ENCODE measurements around the gene SERINC2. TPM values are rescaled to one million over a fixed set of nuclear protein-coding genes. Genes with fewer than 3 reads are reported as not detected.

Gene SERINC2
- total RNA-seq, 1 experiment from 2014 or later: 50.1 TPM

GRCh38 chr1:31400393-31400792 lies 12.6 kb upstream of the SERINC2 start:
- Histone ChIP-seq H3K36me3 (ENCODE audit: control insufficient read depth in 1 of 2, insufficient read depth in 2 of 2, low read length in 2 of 2) (no peaks in the 10 kb centered on the region), H3K4me1 (ENCODE audit: control insufficient read depth in 1 of 2, insufficient read depth in 2 of 2, low read length in 2 of 2) (peaks cover 2 to 30% of the 10 kb centered on the region in 2 experiments; a peak in 2 of 4 replicates), H2AFZ (ENCODE audit: low read depth, low read length, poor library complexity, severe bottlenecking) (no peak overlapping the region), H3K79me2 (ENCODE audit: insufficient read depth, low read length) (no peaks in the 10 kb centered on the region), H3K27ac (ENCODE audit: low read depth, low read length) (no peak overlapping the region), H3K9me3 (ENCODE audit: control insufficient read depth in 1 of 2, insufficient read depth in 1 of 2, low read depth in 1 of 2, low read length in 2 of 2) (no peaks in the 10 kb centered on the region), H3K9ac (ENCODE audit: low read length) (no peak overlapping the region), H3K4me3 (replicated peaks in 1 of 2; ENCODE audit: low read depth in 1 of 2, low read length in 2 of 2) (no peak overlapping the region), H3K4me2 (ENCODE audit: low read length) (no peak overlapping the region), H4K20me1 (ENCODE audit: insufficient read depth) (no peaks in the 10 kb centered on the region), H3K27me3 (ENCODE audit: insufficient read depth, low read length) (no peaks in the 10 kb centered on the region), H3K9me2 (ENCODE audit: insufficient read depth) (no peaks in the 10 kb centered on the region)
- CTCF ChIA-PET: interaction anchor here (1.4 kb wide), 1 partner anchor 149 kb away, joined by 3 read pairs; no protein-coding TSS in a partner anchor
- no TSS peak for BruUV-seq (replicated peaks)
- RAD21 ChIA-PET (ENCODE audit: low non-redundant PET in 1 of 2, low total read pairs in 2 of 2, uncharacterized antibody in 2 of 2, unreplicated experiment in 2 of 2): no interaction called here
- POLR2A ChIA-PET: no interaction called here
- no peak for DNase-seq (ENCODE audit: low read depth, low spot score)
- ATAC-seq: no peak
- intact Hi-C loops (cut with micrococcal nuclease): no loop called here
- TF ChIP-seq SP1 (IDR thresholded peaks at IDR 0.05; ENCODE audit: low read depth) (no peak), EZH2phosphoT487 (IDR thresholded peaks at IDR 0.05; ENCODE audit: borderline replicate concordance) (no peak), ATF3 (IDR thresholded peaks at IDR 0.05) (no peak), CBX3 (IDR thresholded peaks at IDR 0.05; ENCODE audit: low read depth) (no peak), EGR1 (IDR thresholded peaks at IDR 0.05; ENCODE audit: low read depth) (no peak), POLR2A (IDR thresholded peaks at IDR 0.05; ENCODE audit: borderline replicate concordance, extremely low read depth, insufficient read depth, insufficient read length) (no peak), REST (IDR thresholded peaks at IDR 0.05; ENCODE audit: low read depth) (no peak), ZFX (IDR thresholded peaks at IDR 0.05) (no peak), EZH2 (IDR thresholded peaks at IDR 0.05) (no peak), RAD21 (IDR thresholded peaks at IDR 0.05; ENCODE audit: low read depth) (no peak), CTCF (IDR thresholded peaks at IDR 0.05 in 2 of 3, conservative IDR thresholded peaks at IDR 0.05 in 1 of 3; ENCODE audit: borderline replicate concordance in 1 of 3, insufficient read depth in 1 of 3, low read depth in 2 of 3, low read length in 2 of 3) (no peak), MAX (IDR thresholded peaks at IDR 0.05) (no peak), ELF1 (IDR thresholded peaks at IDR 0.05; ENCODE audit: borderline replicate concordance, low read depth) (no peak), FOSL1 (IDR thresholded peaks at IDR 0.05; ENCODE audit: low read depth) (no peak), YY1 (IDR thresholded peaks at IDR 0.05; ENCODE audit: extremely low read depth, insufficient replicate concordance, low read depth, low read length) (no peak), CEBPB (IDR thresholded peaks at IDR 0.05; ENCODE audit: low read depth) (no peak), TCF7L2 (IDR thresholded peaks at IDR 0.05; ENCODE audit: borderline replicate concordance, extremely low read depth, insufficient read depth, insufficient read length) (no peak)

Measured in HCT116 (cell line).